Gastroesophageal sphincter (tissue), 4 donors: Measurements from ENCODE around the gene MAP1LC3B. TPM values are rescaled to one million over a fixed set of nuclear protein-coding genes. Genes with fewer than 3 reads are reported as not detected.

Experiments used
- ATAC-seq: fragments of 150-250 bp; one replicate; pipeline ENCODE4 v1.9.1; 2016; ENCODE audit warnings: mild to moderate bottlenecking, moderate library complexity
- H3K27ac ChIP-seq, 4 donors: fragments of 200-600 bp; sonication (generic) in 3 of 4; 1 replicate in 3 of 4; 2 replicates in 1 of 4; pipeline ENCODE4 v1.5.1; 2016 to 2019
- H3K27me3 ChIP-seq: fragments of 200-600 bp; sonication (generic); one replicate; pipeline ENCODE4 v1.5.1; 2019
- H3K36me3 ChIP-seq, 2 donors: fragments of 200-600 bp; sonication (generic); one replicate each; pipeline ENCODE4 v1.5.1; 2019; ENCODE audit warnings: control low read depth in 1 of 2
- H3K4me1 ChIP-seq, 3 donors: fragments of 200-600 bp; sonication (generic); 1 replicate in 2 of 3; 2 replicates in 1 of 3; pipeline ENCODE4 v1.5.1; 2016 to 2019; ENCODE audit warnings: control low read depth in 2 of 3
- H3K4me3 ChIP-seq, 2 donors: fragments of 200-600 bp; sonication (generic); one replicate each; pipeline ENCODE4 v1.5.1; 2019; ENCODE audit warnings: mild to moderate bottlenecking in 1 of 2, moderate library complexity in 1 of 2
- H3K9me3 ChIP-seq, 3 donors: fragments of 200-600 bp; sonication (generic); one replicate each; pipeline ENCODE4 v1.5.1; 2017 to 2019; ENCODE audit warnings: control low read depth in 2 of 3
- EP300 ChIP-seq: sonication (generic); formaldehyde crosslinking; IDR thresholded peaks from one replicate; pipeline ENCODE4 v1.6.1; 2017; ENCODE audit warnings: antibody characterized with exemption, mild to moderate bottlenecking
- POLR2A ChIP-seq, 2 donors: fragments of 450-650 bp; IDR thresholded peaks; one replicate each; pipeline ENCODE4 v1.6.1; 2017; ENCODE audit warnings: antibody characterized with exemption in 2 of 2, mild to moderate bottlenecking in 2 of 2, moderate library complexity in 1 of 2
- POLR2AphosphoS5 ChIP-seq: sonication (generic); formaldehyde crosslinking; IDR thresholded peaks from one replicate; pipeline ENCODE4 v1.6.1; 2017; ENCODE audit warnings: antibody characterized with exemption
- WGBS, 2 donors: methylation state at CpG; one replicate each; pipeline ENCODE4 v1.1.5; 2018; ENCODE audit warnings: low coverage in 1 of 2; 5-methylcytosine and 5-hydroxymethylcytosine counted together
- total RNA-seq, 4 donors: library from RNA; depleted of rRNA; stranded (reverse); fragments of >200 nt; gene quantifications; one replicate each; pipeline ENCODE4 v1.1.0, GENCODE V29; 2016
- TF ChIP-seq, protein P1 (sequence below), 4 experiments: fragments of 200-600 bp in 2 of 4; fragments of 450-650 bp in 2 of 4; sonication (generic) in 1 of 4; IDR thresholded peaks; one replicate each; pipeline ENCODE4 v1.5.1; 2017 to 2019; ENCODE audit warnings: antibody characterized with exemption in 4 of 4, mild to moderate bottlenecking in 2 of 4, moderate library complexity in 2 of 4

Gene MAP1LC3B
- total RNA-seq, result 10 to 100 TPM; 53.9 to 64.8 (median 57.9) TPM

DNA sequence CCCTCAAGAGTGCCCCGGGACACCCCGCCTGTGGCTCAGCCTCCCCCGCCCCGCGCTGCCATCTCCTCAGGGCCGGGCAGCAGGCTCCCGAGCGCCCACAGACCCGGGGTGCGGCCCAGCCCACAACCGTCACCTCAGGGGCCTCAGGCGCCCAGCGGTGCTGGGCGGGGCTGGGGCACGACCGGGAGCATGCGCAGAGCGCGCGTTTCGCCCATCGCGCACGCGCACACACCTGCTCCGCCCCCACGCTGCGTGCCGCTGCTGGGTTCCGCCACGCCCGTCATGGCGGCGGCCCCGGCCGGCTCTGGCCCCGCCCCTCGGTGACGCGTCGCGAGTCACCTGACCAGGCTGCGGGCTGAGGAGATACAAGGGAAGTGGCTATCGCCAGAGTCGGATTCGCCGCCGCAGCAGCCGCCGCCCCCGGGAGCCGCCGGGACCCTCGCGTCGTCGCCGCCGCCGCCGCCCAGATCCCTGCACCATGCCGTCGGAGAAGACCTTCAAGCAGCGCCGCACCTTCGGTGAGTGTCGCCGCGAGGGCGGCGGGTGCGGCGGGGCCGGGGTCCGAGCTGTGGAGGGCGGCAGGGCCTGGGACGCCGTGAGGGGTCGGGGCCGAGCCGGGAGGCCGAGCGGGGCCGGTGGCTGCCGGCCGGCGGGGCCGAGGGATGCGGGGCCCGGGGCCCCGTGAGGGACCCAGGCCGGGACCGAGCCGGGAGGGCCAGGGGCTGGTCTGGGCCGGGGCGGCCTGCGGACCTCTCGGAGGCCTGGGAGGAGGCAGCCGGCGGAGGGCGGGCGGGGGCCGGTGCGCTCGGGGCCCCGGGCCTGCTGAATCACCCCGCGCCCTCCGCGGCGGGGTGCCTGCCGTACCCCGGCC is at the start of gene MAP1LC3B:
Gene MAP1LC3B (plus strand): TSS at position 387 of the 871 bp plus-strand sequence. CDS start 92 bp downstream, at position 479.
- Histone ChIP-seq H3K4me1 (peaks cover 5 to 71% (median 25%) of the 10 kb centered on the region in 3 donors), H3K4me3 (peak within 1 kb of the TSS; percentile 92), H3K27me3 (no peaks in the 10 kb centered on the region), H3K36me3 (peaks cover 0 to 7% of the 10 kb centered on the region in 2 donors), H3K9me3 (no peaks in the 10 kb centered on the region), H3K27ac (peak within 1 kb of the TSS; percentile 97 to 99 (median 99))
- no CpG with 5 or more reads among the region's 113 CpGs for WGBS, 2 donors
- TF ChIP-seq POLR2AphosphoS5 (peak; percentile 100), EP300 (no peak), POLR2A (IDR thresholded peaks at IDR 0.05) (peak; percentile 97 to 98)
- TF ChIP-seq, protein P1, sequence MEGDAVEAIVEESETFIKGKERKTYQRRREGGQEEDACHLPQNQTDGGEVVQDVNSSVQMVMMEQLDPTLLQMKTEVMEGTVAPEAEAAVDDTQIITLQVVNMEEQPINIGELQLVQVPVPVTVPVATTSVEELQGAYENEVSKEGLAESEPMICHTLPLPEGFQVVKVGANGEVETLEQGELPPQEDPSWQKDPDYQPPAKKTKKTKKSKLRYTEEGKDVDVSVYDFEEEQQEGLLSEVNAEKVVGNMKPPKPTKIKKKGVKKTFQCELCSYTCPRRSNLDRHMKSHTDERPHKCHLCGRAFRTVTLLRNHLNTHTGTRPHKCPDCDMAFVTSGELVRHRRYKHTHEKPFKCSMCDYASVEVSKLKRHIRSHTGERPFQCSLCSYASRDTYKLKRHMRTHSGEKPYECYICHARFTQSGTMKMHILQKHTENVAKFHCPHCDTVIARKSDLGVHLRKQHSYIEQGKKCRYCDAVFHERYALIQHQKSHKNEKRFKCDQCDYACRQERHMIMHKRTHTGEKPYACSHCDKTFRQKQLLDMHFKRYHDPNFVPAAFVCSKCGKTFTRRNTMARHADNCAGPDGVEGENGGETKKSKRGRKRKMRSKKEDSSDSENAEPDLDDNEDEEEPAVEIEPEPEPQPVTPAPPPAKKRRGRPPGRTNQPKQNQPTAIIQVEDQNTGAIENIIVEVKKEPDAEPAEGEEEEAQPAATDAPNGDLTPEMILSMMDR (IDR thresholded peaks at IDR 0.05), result no peak
- peak; percentile 89 for ATAC-seq

DNA sequence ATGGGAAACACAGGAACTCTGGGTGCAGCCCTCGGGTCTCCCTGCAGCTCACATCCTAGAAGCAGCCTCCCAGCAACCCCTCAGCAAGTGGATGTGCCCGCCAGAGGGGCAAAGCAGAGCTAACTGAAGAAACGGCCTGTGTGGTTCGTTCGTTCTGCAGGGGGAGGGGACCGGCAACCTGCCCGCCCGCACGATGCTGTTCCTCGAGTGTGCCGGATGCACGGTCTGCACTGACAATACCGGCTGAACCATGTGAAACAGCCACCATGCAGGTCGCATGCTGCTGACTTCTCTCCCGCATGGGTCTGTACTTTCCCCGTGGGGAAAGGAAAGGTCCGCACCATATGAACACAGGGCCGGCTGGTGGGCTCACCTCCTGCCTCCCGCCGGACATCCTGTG is 49.6 kb upstream of the MAP1LC3B start:
- Histone ChIP-seq H3K9me3 (no peaks in the 10 kb centered on the region), H3K27me3 (no peaks in the 10 kb centered on the region), H3K4me1 (peaks cover 0 to 27% (median 9%) of the 10 kb centered on the region in 3 donors), H3K36me3 (peaks cover 0 to 98% of the 10 kb centered on the region in 2 donors), H3K4me3 (no peak overlapping the region), H3K27ac (no peak overlapping the region)
- TF ChIP-seq, protein P1 (IDR thresholded peaks at IDR 0.05), result no peak
- no peak for TF ChIP-seq POLR2A (IDR thresholded peaks at IDR 0.05)
- TF ChIP-seq POLR2AphosphoS5, result no peak
- TF ChIP-seq EP300, result no peak
- no peak for ATAC-seq
- 80% methylated on average over 1 of the region's 20 CpGs; no CpG with 5 or more reads in 1 of the 2 donors for WGBS, 2 donors

DNA sequence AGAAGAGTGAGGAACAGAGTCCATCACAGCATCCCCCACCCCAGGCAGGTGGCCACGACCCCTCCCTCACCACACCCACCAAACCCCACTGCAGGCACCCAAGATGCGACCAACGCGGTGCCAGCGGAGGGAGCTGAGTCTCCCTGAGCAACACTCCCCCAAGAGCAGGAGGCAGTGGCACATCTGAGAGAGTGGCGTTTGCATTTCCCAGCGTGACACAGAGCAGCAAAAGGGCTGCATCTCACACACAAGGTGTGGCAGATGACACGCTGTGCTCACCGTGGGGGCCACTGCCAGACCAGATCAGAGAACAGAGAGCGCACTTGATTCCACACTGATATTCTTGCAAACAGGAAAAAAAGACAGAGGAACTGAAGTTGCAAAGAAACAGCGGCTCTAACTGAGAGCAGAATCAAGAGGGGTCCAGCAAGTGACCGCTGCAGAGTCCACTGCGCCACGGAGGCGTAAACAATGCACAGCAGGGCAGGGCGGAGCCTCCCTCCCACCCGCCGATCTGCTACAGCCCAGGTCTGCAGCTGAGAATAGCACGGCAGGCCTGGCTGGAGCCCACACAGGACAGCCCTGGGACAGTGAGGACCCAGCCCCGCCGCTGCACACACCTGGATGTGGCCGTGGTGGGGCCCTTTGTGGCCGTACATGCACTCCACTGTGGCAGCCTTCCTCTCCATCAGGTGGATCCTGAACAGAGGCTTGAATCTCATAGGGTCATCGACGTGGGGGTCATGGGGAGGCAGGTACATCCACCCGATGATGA is 49.0 kb upstream of the MAP1LC3B start:
- TF ChIP-seq EP300, result no peak
- no peak for TF ChIP-seq POLR2AphosphoS5
- TF ChIP-seq POLR2A (IDR thresholded peaks at IDR 0.05), result no peak
- TF ChIP-seq, protein P1 (IDR thresholded peaks at IDR 0.05), result no peak
- Histone ChIP-seq H3K9me3 (no peaks in the 10 kb centered on the region), H3K36me3 (peaks cover 0 to 97% of the 10 kb centered on the region in 2 donors), H3K27ac (peak overlapping the region in 2 of 4 donors; percentile 41 to 51), H3K4me1 (peaks cover 0 to 27% (median 9%) of the 10 kb centered on the region in 3 donors), H3K27me3 (no peaks in the 10 kb centered on the region), H3K4me3 (no peak overlapping the region)
- ATAC-seq, result no peak
- 78 to 80% methylated on average over 3 of the region's 26 CpGs for WGBS, 2 donors

DNA sequence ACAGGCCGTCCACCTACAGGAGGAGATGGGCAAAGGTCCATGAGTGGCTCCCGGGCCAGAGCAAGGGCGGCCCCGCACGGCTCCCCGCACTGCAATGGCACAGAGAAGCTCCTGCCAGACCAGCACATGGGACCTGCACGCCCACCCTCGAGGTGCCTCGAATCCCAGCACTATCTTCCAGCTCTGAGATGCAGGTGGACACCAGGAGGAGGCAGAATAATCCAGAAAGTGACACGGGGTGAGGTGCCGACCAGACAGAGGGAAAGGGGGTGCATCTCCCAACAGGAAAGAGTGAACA is 48.4 kb upstream of the MAP1LC3B start:
- WGBS, 2 donors, result no CpG with 5 or more reads among the region's 11 CpGs
- ATAC-seq, result no peak
- Histone ChIP-seq H3K9me3 (no peaks in the 10 kb centered on the region), H3K4me3 (no peak overlapping the region), H3K4me1 (peaks cover 0 to 27% (median 9%) of the 10 kb centered on the region in 3 donors), H3K27me3 (no peaks in the 10 kb centered on the region), H3K27ac (peak overlapping the region in 2 of 4 donors; percentile 41 to 51), H3K36me3 (peaks cover 0 to 97% of the 10 kb centered on the region in 2 donors)
- TF ChIP-seq EP300 (no peak), POLR2A (IDR thresholded peaks at IDR 0.05) (no peak), POLR2AphosphoS5 (no peak)
- TF ChIP-seq, protein P1 (IDR thresholded peaks at IDR 0.05), result no peak
